Measurements from ENCODE around the gene PLET1. TPM values are rescaled to one million over a fixed set of nuclear protein-coding genes. Genes with fewer than 3 reads are reported as not detected.
A peak's percentile ranks its signal among the peaks of the same experiment; 100 is the strongest.

The PLET1 gene
- total and polyA plus RNA-seq, 4 donors: not detected

DNA sequence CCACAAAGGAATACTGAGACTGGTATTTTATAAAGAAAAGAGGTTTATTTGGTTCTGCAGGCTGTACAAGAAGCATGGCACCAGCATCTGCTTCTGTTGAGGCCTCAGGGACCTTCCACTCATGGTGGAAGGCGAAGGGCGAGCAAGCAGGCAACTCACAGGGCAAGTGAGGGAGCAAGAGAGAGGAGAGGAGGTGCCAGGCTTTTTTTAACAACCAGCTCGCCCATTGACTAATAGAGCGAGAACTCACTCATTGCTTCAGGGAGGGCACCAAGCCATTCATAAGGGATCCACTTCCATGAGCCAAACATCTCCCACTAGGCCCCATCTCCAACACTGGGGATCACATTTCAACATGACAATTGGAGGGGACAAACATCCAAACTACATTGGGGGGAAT is 33.2 kb downstream of the PLET1 start:
- ATAC-seq (ENCODE audit: low FRiP score): no peak
- intact Hi-C loops (cut with DNase I): loop anchor here (10.0 kb wide), 2 partner anchors 297 to 327 kb away; no protein-coding TSS in a partner anchor
- Histone ChIP-seq H3K27ac (ENCODE audit: low read depth in 1 of 2, low read length in 2 of 2) (no peak overlapping the region), H3K9me3 (ENCODE audit: control insufficient read depth, low read length) (no peaks in the 10 kb centered on the region), H3K36me3 (ENCODE audit: control insufficient read depth in 1 of 2, insufficient read depth in 2 of 2, low read length in 1 of 2) (no peaks in the 10 kb centered on the region), H3K4me3 (ENCODE audit: low read length in 2 of 2) (peak overlapping the region in 1 of 2 donors; percentile 64), H3K4me1 (ENCODE audit: control insufficient read depth in 1 of 2, insufficient read depth in 2 of 2, low read length in 2 of 2) (peaks cover 0 to 7% of the 10 kb centered on the region in 2 donors), H3K27me3 (ENCODE audit: control insufficient read depth in 1 of 2, insufficient read depth in 2 of 2, low read length in 1 of 2) (no peaks in the 10 kb centered on the region)
- WGBS, 2 donors: 67 to 74% methylated on average over 4 of the region's 4 CpGs
- no peak for DNase-seq

DNA sequence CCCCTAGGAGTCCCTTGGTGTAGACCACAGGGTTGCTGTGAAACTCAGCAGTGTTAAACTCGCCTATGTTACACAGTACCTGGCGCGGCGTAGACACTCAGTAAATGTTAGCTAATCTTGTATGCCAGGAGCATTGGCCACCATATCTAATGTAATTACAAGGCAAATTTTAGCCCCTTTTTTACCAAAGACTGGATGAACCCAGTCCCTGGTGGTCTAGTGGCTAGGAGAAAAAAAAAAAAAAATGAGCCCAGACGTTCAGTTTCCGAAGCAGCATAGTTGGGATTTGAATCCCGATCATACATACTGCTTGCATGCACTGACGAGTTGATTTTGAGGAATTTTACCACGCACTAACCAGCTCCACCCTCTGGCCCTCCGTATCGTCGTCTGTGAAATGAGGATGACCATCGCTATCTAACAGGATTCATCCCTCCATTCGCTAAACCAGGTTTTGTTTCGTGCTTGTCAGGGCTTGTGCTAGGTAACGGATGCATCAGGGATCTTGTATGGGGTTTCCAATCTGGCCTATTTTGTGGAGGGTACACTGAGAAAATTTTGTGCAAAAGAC is 33.7 kb downstream of the PLET1 start:
- Histone ChIP-seq H3K9me3 (ENCODE audit: control insufficient read depth, low read length) (no peaks in the 10 kb centered on the region), H3K4me1 (ENCODE audit: control insufficient read depth in 1 of 2, insufficient read depth in 2 of 2, low read length in 2 of 2) (peaks cover 0 to 7% of the 10 kb centered on the region in 2 donors), H3K4me3 (ENCODE audit: low read length in 2 of 2) (peak overlapping the region; percentile 64 to 75), H3K27ac (ENCODE audit: low read depth in 1 of 2, low read length in 2 of 2) (peak overlapping the region in 1 of 2 donors; percentile 97), H3K27me3 (ENCODE audit: control insufficient read depth in 1 of 2, insufficient read depth in 2 of 2, low read length in 1 of 2) (no peaks in the 10 kb centered on the region), H3K36me3 (ENCODE audit: control insufficient read depth in 1 of 2, insufficient read depth in 2 of 2, low read length in 1 of 2) (no peaks in the 10 kb centered on the region)
- 4% methylated on average over 16 of the region's 16 CpGs for WGBS, 2 donors
- intact Hi-C loops (cut with DNase I): loop anchor here (10.0 kb wide), 2 partner anchors 298 to 328 kb away; no protein-coding TSS in a partner anchor
- DNase-seq (no peak), ATAC-seq (ENCODE audit: low FRiP score) (peak; percentile 53)

DNA sequence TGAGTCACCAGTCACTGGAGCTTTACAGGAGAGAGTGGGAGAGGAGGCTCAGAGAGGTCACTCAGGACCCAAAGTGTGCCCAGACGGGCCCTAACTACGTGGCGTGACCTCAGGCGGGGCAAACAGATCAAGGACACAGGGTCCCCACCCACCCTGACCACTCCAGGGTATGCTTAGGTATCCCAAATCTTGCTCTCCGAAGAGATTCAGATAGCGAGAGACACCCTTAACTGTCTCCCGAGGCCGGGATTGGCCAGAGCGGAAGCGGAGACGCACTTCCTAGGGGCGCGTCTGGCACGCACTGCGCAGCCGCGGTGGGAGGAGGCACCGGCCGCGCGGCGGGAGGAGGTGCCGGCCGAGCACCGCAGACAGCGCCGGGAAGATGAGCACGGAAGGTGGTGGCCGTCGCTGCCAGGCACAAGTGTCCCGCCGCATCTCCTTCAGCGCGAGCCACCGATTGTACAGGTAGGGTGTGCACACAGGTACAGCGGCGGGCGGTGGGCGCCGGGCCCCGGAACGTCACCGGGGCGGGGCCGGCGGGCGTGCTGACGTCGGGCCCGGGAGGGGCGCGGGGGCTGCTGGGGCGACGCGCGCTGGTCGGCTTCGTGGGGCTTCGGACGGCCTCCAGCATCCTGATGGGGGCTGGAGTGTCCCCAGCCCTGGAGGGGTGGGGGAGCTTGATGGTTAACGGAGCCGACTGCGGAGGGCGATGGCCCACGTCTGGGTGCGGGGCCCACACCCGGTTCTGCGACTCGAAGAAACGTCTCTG is 34.4 kb downstream of the PLET1 start, which contains the start of gene PTS:
TSS of gene PTS (plus strand) at position 367 of the 769 bp plus-strand sequence. CDS start at position 383, 16 bp downstream.
- H3K27me3 ChIP-seq (ENCODE audit: control insufficient read depth in 1 of 2, insufficient read depth in 2 of 2, low read length in 1 of 2): no peaks in the 10 kb centered on the region
- intact Hi-C loops (cut with DNase I): loop anchor here (10.0 kb wide), 2 partner anchors 299 to 329 kb away; no protein-coding TSS in a partner anchor
- H3K4me1 ChIP-seq (ENCODE audit: control insufficient read depth in 1 of 2, insufficient read depth in 2 of 2, low read length in 2 of 2): peaks cover 0 to 7% of the 10 kb centered on the region in 2 donors
- no peaks in the 10 kb centered on the region for H3K36me3 ChIP-seq (ENCODE audit: control insufficient read depth in 1 of 2, insufficient read depth in 2 of 2, low read length in 1 of 2)
- WGBS, 2 donors: 1% methylated on average over 63 to 70 of the region's 70 CpGs
- H3K27ac ChIP-seq (ENCODE audit: low read depth in 1 of 2, low read length in 2 of 2): peak within 1 kb of the TSS; percentile 51 to 97
- DNase-seq (peak; percentile 93 to 95), ATAC-seq (ENCODE audit: low FRiP score) (peak; percentile 98)
- peak within 1 kb of the TSS; percentile 64 to 75 for H3K4me3 ChIP-seq (ENCODE audit: low read length in 2 of 2)
- H3K9me3 ChIP-seq (ENCODE audit: control insufficient read depth, low read length): no peaks in the 10 kb centered on the region

DNA sequence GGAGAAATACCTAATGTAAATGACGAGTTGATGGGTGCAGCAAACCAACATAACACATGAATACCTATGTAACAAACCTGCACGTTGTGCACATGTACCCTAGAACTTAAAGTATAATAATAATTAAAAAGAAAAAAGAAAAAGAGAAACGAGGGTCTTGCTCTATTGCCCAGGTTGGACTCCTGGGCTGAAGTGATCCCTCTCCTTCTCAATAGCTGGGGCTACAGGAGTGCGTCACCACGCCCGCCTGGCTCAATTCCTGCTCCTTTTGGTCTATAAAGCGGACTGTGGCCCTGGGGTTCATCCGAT is 35.0 kb downstream of the PLET1 start:
- WGBS, 2 donors: 37 to 38% methylated on average over 8 of the region's 8 CpGs
- Histone ChIP-seq H3K27ac (ENCODE audit: low read depth in 1 of 2, low read length in 2 of 2) (peak overlapping the region; percentile 51 to 97), H3K9me3 (ENCODE audit: control insufficient read depth, low read length) (no peaks in the 10 kb centered on the region), H3K27me3 (ENCODE audit: control insufficient read depth in 1 of 2, insufficient read depth in 2 of 2, low read length in 1 of 2) (no peaks in the 10 kb centered on the region), H3K4me1 (ENCODE audit: control insufficient read depth in 1 of 2, insufficient read depth in 2 of 2, low read length in 2 of 2) (peaks cover 0 to 7% of the 10 kb centered on the region in 2 donors), H3K36me3 (ENCODE audit: control insufficient read depth in 1 of 2, insufficient read depth in 2 of 2, low read length in 1 of 2) (no peaks in the 10 kb centered on the region), H3K4me3 (ENCODE audit: low read length in 2 of 2) (peak overlapping the region; percentile 64 to 75)
- intact Hi-C loops (cut with DNase I): loop anchor here (10.0 kb wide), 2 partner anchors 299 to 329 kb away; no protein-coding TSS in a partner anchor
- ATAC-seq (ENCODE audit: low FRiP score) (no peak), DNase-seq (peak; percentile 77 to 92)

DNA sequence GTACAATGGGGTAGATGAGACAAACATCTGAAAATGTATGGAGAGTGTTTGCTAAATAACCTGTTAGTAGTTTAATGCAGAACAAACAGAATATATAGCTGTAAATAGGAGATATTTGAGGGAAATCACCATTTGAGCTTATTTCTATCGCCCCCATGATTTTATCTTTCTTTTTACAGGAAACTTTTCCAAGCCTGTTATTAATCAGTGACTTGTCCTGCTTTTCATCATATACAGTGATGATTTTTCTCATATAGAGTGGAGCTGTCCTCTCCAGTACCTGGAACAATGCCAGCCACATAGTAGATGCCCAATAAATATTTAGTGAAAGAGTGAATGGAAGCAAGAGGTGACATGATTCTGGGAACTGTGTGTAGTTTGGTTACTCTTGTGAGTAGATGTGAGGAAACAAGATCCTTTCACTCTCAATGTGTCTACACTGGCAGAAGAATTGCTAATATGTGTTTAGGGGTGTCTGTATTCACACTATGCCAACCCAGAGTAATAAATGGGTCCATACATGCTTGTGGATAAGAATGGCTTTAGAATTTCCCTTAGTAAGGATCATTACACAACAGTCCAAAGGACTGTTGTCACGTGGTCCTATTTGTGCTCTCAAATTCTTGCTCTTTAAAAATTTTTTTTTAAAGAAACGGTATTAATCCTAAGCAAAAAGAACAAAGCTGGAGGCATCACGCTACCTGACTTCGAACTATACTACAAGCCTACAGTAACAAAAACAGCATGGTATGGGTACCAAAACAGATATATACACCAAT is 36.7 kb downstream of the PLET1 start:
- Histone ChIP-seq H3K27ac (ENCODE audit: low read depth in 1 of 2, low read length in 2 of 2) (no peak overlapping the region), H3K27me3 (ENCODE audit: control insufficient read depth in 1 of 2, insufficient read depth in 2 of 2, low read length in 1 of 2) (no peaks in the 10 kb centered on the region), H3K4me1 (ENCODE audit: control insufficient read depth in 1 of 2, insufficient read depth in 2 of 2, low read length in 2 of 2) (peaks cover 2 to 7% of the 10 kb centered on the region in 2 donors), H3K9me3 (ENCODE audit: control insufficient read depth, low read length) (no peaks in the 10 kb centered on the region), H3K4me3 (ENCODE audit: low read length in 2 of 2) (no peak overlapping the region), H3K36me3 (ENCODE audit: control insufficient read depth in 1 of 2, insufficient read depth in 2 of 2, low read length in 1 of 2) (no peaks in the 10 kb centered on the region)
- ATAC-seq (ENCODE audit: low FRiP score) (no peak), DNase-seq (no peak)
- intact Hi-C loops (cut with DNase I): loop anchor here (10.0 kb wide), 2 partner anchors 301 to 331 kb away; no protein-coding TSS in a partner anchor
- whole genome bisulfite sequencing, 2 donors: 81 to 82% methylated on average over 5 of the region's 5 CpGs

DNA sequence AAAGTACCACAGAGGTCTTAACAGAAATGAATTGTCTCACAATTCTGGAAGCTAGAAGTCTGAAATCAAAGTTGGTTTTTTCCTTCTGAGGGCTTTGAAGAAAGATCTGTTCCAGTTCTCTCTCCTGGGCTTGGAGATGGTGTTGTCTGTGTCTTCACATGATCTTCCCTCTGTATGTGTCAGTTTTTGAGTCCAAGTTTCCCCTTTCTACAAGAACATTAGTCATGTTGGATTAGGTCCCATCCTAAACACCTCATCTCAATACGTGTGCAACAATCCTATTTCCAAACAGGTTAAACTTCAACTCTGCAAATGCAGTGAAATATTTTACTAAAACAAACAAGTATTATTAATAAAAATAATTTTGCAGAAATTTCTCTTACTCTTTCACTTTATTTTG is 37.5 kb downstream of the PLET1 start:
- no peak overlapping the region for H3K4me3 ChIP-seq (ENCODE audit: low read length in 2 of 2)
- H3K4me1 ChIP-seq (ENCODE audit: control insufficient read depth in 1 of 2, insufficient read depth in 2 of 2, low read length in 2 of 2): peaks cover 2 to 5% of the 10 kb centered on the region in 2 donors
- H3K9me3 ChIP-seq (ENCODE audit: control insufficient read depth, low read length): no peaks in the 10 kb centered on the region
- intact Hi-C loops (cut with DNase I): loop anchor here (10.0 kb wide), 2 partner anchors 302 to 332 kb away; no protein-coding TSS in a partner anchor
- DNase-seq (no peak), ATAC-seq (ENCODE audit: low FRiP score) (no peak)
- H3K36me3 ChIP-seq (ENCODE audit: control insufficient read depth in 1 of 2, insufficient read depth in 2 of 2, low read length in 1 of 2): no peaks in the 10 kb centered on the region
- 23 to 31% methylated on average over 1 of the region's 1 CpG for WGBS, 2 donors
- H3K27ac ChIP-seq (ENCODE audit: low read depth in 1 of 2, low read length in 2 of 2): no peak overlapping the region
- no peaks in the 10 kb centered on the region for H3K27me3 ChIP-seq (ENCODE audit: control insufficient read depth in 1 of 2, insufficient read depth in 2 of 2, low read length in 1 of 2)

DNA sequence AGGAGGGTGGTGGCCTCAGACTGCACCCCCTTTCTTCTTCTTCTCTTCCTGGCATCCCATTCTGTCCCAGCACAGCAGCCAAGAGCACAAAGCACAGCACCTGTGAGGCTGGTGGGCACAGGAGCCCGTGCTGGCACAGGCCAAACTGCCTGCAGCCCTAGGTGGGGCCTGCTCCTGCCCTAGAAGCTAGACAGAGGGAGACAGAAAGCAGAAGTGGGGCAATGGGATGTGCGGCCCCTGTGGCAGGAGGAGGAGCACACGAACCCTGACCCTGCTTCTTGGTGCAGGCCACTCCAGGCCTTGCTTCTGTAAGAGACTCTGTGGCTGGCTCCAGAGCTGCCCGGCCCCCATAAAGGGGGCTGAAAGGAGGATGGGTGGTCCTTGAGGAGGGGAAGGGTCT is 38.4 kb downstream of the PLET1 start:
- ATAC-seq (ENCODE audit: low FRiP score): no peak
- intact Hi-C loops (cut with DNase I): loop anchor here (10.0 kb wide), 2 partner anchors 302 to 332 kb away; no protein-coding TSS in a partner anchor
- no peak overlapping the region for H3K27ac ChIP-seq (ENCODE audit: low read depth in 1 of 2, low read length in 2 of 2)

DNA sequence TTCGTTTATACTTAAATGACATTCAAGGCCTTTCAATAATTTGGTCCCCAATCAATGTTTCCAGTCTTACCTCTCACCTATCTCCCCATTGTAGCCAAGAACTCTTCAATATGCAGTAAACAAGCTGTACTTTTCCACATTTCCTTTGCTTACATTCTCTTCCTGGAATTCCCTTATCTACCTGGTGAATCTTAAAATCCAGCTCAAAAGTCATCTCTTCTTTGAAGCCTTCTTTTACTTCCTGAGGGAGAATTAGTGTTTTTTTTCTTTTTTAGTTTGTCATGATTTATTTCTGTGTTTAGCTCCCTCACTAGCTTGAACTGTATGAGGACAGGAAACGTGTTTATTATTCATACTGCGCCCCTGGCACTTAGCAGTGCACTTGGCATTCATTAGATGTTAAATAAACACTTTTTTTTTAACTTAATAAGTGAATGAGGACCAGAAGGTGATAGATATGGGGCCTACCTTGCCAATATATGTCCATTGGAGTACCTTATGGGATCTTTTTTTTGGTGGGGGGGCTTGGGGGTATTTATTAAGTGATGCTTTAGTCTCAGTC is 39.3 kb downstream of the PLET1 start:
- intact Hi-C loops (cut with DNase I): loop anchor here (2.0 to 10.0 kb wide), 3 partner anchors 59 to 333 kb away; no protein-coding TSS in a partner anchor
- no peak for DNase-seq
- Histone ChIP-seq H3K4me3 (ENCODE audit: low read length in 2 of 2) (no peak overlapping the region), H3K27me3 (ENCODE audit: control insufficient read depth in 1 of 2, insufficient read depth in 2 of 2, low read length in 1 of 2) (no peaks in the 10 kb centered on the region), H3K27ac (ENCODE audit: low read depth in 1 of 2, low read length in 2 of 2) (no peak overlapping the region), H3K4me1 (ENCODE audit: control insufficient read depth in 1 of 2, insufficient read depth in 2 of 2, low read length in 2 of 2) (peaks cover 0 to 2% of the 10 kb centered on the region in 2 donors), H3K36me3 (ENCODE audit: control insufficient read depth in 1 of 2, insufficient read depth in 2 of 2, low read length in 1 of 2) (no peaks in the 10 kb centered on the region), H3K9me3 (ENCODE audit: control insufficient read depth, low read length) (no peaks in the 10 kb centered on the region)
- WGBS, 2 donors: 50 to 53% methylated on average over 3 of the region's 3 CpGs
- no peak for ATAC-seq (ENCODE audit: low FRiP score)

More for the DNA sequence above, 38.4 kb downstream of the PLET1 start:
- H3K4me3 ChIP-seq (ENCODE audit: low read length in 2 of 2): no peak overlapping the region
- H3K36me3 ChIP-seq (ENCODE audit: control insufficient read depth in 1 of 2, insufficient read depth in 2 of 2, low read length in 1 of 2): no peaks in the 10 kb centered on the region
- 85% methylated on average over 3 to 4 of the region's 4 CpGs for WGBS, 2 donors
- no peaks in the 10 kb centered on the region for H3K9me3 ChIP-seq (ENCODE audit: control insufficient read depth, low read length)
- H3K4me1 ChIP-seq (ENCODE audit: control insufficient read depth in 1 of 2, insufficient read depth in 2 of 2, low read length in 2 of 2): peaks cover under 1 to 2% of the 10 kb centered on the region in 2 donors
- no peaks in the 10 kb centered on the region for H3K27me3 ChIP-seq (ENCODE audit: control insufficient read depth in 1 of 2, insufficient read depth in 2 of 2, low read length in 1 of 2)
- no peak for DNase-seq

Measured in aorta (tissue), 5 donors.